Measurements from ENCODE around the gene TRPM5. TPM values are rescaled to one million over a fixed set of nuclear protein-coding genes. Genes with fewer than 3 reads are reported as not detected.

TRPM5 gene
- total and polyA plus RNA-seq, 5 experiments from 2014 or later = 0.60 to 0.69 TPM; not detected in 3

DNA sequence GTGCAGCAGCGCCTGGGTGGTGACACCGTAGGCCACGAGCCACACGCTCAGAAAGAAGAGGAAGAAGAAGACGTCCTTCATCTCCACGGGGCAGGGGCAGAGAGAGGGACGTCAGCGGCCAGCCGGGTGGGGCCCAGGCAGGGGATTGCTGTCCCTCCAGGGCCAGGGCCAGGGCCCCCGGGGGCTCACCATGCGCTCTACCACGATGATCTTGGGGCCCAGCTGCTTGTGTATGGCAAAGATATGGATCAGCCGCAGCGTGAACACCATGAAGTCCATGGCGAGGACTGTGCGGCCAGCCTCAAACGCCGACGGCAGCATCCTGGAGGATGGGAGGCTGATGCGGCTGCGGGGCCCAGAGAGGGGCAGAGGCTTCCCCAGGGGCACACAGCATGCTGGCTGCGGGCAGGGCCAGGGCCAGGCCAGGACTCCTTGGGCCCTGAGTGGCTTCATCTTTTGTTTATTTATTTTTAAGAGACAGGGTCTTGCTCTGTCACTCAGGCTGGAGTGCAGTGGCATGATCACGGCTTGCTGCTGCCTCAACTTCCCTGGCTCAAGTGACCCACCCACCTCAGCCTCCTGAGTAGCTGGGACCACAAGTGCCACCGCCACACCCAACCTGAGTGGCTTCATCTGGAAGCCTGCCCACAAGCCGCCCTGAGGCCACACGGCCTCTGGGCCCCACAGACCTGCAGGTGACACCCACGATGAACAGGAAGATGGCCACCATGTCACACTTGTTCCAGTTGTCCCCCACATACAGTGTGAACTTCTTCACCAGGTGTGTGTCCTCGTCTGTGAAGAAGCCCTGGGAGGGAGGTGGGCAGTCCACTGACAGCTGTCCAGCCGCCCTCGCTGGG, 32.6 kb downstream of the TRPM5 start:
- POLR2A ChIA-PET = no interaction called here
- no peak overlapping the region for H3K4me3 Mint-ChIP-seq

DNA sequence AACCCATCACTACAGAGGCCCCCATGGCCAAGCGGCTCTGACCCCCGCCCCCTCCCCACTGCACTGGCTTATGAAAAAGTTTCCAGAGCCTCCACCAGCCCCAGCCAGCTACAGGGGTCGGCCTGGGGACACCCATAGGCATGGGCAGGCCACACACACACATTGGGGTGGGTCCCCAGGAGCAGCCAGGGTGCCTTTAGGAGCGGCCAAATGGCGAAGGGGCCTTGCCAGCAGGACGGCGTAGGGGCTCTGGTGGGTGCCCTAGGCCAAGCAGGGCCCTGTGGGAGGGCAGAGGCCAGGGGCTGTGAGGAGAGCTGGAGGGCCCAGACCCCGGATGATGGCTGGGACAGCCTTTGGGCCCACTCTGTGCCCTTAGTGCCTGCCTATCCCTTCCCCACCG, 33.7 kb downstream of the TRPM5 start:
- H3K4me3 Mint-ChIP-seq = no peak overlapping the region
- H3K27me3 Mint-ChIP-seq = no peaks in the 10 kb centered on the region
- no peaks in the 10 kb centered on the region for H3K36me3 Mint-ChIP-seq
- no peak for ATAC-seq
- H3K27ac Mint-ChIP-seq = no peak overlapping the region
- POLR2A ChIA-PET = no interaction called here
- no peak for DNase-seq
- H3K4me1 Mint-ChIP-seq = no peaks in the 10 kb centered on the region
- H3K9me3 Mint-ChIP-seq = no peaks in the 10 kb centered on the region

More for the DNA sequence above, 32.6 kb downstream of the TRPM5 start:
- Mint-ChIP-seq H3K27ac (peak overlapping the region in 1 of 10 donors; percentile 74), H3K9me3 (no peaks in the 10 kb centered on the region), H3K27me3 (no peaks in the 10 kb centered on the region), H3K4me1 (no peaks in the 10 kb centered on the region), H3K36me3 (no peaks in the 10 kb centered on the region)
- no peak for ATAC-seq
- DNase-seq = no peak

DNA sequence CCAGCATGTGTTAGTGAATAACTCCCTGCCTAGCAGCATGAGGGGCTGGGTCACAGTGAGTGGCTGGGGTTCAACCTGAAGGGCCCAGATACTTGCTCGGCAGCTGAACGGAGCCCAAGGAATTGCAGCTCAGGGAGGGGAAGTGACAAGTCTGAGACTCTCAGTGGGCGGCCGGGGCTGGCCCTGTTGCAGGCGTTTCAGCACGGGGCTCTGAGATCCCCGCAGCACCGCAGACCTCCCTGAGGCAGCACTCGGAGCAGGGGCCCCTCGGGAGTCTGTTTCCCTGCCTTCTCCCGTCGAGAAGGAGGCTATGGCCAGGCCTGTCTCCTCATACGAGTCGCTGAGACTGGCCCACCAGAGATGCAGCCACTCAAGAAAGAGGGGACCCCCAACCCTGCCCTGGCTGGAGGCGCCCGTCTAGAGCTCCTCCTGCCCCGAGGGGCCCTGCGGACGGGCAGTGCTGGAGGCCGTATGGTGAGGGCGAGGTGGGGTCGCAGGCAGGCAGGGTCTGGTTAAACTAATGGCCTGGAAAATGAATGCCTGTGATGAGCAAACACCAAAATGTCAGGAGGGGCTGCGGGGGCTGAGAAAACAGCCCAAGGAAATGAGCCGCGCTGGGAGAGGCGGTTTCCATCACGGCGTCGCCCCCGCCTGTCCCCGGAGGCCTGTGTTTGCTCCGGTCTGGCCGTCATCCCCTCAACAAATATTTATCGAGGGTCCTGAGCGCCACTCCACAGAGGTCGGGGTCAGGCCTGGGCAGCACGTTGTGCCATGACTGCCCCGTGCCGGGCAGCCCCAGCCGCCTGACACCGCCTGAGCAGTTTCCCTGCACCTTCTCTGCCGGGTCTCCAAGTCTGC, 34.5 kb downstream of the TRPM5 start:
- no peaks in the 10 kb centered on the region for H3K9me3 Mint-ChIP-seq
- DNase-seq (no peak), ATAC-seq (no peak)
- no peaks in the 10 kb centered on the region for H3K4me1 Mint-ChIP-seq
- no peak overlapping the region for H3K4me3 Mint-ChIP-seq
- no peak overlapping the region for H3K27ac Mint-ChIP-seq
- POLR2A ChIA-PET = interaction anchor here (1.0 kb wide), 1 partner anchor 112 kb away, joined by 3 read pairs; no protein-coding TSS in a partner anchor
- no peaks in the 10 kb centered on the region for H3K36me3 Mint-ChIP-seq
- no peaks in the 10 kb centered on the region for H3K27me3 Mint-ChIP-seq

DNA sequence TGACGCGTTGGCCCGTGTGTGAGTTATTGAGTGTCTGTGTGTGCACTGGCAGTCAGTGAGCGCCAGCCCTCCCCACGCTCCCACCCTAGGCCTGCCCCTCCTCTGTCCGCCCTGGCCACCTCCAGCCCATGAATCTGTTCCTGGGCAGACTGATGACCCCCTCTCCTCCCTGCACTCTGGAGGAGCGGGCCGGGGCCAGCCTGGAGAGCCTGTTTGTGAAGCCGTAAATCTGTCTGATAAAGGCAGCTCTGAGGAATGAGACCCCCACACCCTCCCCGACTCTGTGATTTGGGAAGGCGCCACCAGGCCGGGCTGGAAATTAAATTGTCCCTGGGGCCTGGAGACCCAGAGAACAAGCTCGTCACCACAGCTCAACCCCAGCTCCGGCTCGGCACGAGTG, 35.2 kb downstream of the TRPM5 start:
- Mint-ChIP-seq H3K4me1 (no peaks in the 10 kb centered on the region), H3K27me3 (no peaks in the 10 kb centered on the region), H3K9me3 (no peaks in the 10 kb centered on the region), H3K27ac (peak overlapping the region in 1 of 10 donors; percentile 18), H3K36me3 (no peaks in the 10 kb centered on the region), H3K4me3 (no peak overlapping the region)
- no peak for DNase-seq
- POLR2A ChIA-PET = interaction anchor here (1.0 to 1.3 kb wide), 2 partner anchors 107 to 111 kb away, joined by 3 read pairs; no protein-coding TSS in a partner anchor
- no peak for ATAC-seq

DNA sequence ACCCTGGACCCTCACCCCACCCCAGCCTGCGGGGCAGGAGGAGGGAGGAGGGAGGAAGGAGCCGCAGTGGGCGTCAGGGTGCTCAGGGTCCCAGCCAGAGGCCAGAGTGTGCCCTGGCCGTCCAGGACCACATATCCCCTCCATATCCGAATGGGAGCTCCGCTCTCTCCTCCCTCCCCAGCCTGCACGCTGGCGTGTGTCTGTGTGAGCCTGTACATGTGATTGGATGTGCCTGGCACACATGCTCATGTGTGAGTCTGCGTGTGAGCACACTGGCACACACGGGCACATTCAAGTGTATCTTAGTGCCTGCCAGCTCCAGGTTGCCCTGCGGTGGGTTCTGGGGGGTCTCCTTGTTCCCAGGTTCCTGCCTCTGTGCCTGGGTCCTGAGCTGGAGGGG, 35.6 kb downstream of the TRPM5 start:
- H3K27me3 Mint-ChIP-seq = no peaks in the 10 kb centered on the region
- H3K4me1 Mint-ChIP-seq = no peaks in the 10 kb centered on the region
- no peak overlapping the region for H3K4me3 Mint-ChIP-seq
- H3K9me3 Mint-ChIP-seq = no peaks in the 10 kb centered on the region
- no peak for DNase-seq
- H3K27ac Mint-ChIP-seq = no peak overlapping the region
- H3K36me3 Mint-ChIP-seq = peaks cover 0 to 2% (median 0%) of the 10 kb centered on the region in 3 donors
- ATAC-seq = no peak
- POLR2A ChIA-PET = interaction anchor here (1.3 kb wide), 1 partner anchor 106 kb away, joined by 3 read pairs; no protein-coding TSS in a partner anchor

DNA sequence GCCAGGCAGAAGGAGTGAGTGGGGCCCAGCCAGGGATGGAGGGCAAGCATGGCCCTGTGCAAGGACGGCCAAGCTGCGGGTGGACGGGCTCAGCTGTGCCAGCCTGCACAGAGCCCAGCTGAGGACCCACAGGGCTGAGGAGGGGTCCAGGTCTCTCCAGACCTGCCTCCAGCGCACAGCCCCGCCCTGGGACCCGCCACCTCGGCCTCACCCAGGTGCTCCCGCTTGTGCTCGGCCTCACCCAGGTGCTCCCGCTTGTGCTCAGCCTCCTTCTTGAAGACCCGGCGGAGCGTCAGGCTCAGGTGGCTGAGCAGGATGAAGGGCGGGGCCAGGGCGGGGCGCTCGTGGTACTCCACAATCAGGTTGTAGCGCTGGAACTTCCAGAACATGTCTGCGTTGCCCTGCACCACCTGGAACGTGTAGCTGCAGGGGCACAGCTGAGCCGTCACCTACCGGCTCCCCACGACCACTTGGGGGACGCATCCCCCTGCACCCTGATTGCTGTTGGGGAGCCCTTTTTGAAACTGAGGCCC, 37.4 kb downstream of the TRPM5 start:
- Mint-ChIP-seq H3K27me3 (no peaks in the 10 kb centered on the region), H3K4me3 (no peak overlapping the region), H3K4me1 (peaks cover 0 to 10% (median 2%) of the 10 kb centered on the region in 4 donors), H3K27ac (peak overlapping the region in 1 of 10 donors; percentile 3), H3K9me3 (no peaks in the 10 kb centered on the region), H3K36me3 (peaks cover 0 to 15% (median 0%) of the 10 kb centered on the region in 3 donors)
- POLR2A ChIA-PET = interaction anchor here (8.2 kb wide), 1 partner anchor 104 kb away, joined by 113 read pairs; the partner anchor contains the start of genes C11orf21 and TSPAN32
- no peak for ATAC-seq
- DNase-seq = no peak

DNA sequence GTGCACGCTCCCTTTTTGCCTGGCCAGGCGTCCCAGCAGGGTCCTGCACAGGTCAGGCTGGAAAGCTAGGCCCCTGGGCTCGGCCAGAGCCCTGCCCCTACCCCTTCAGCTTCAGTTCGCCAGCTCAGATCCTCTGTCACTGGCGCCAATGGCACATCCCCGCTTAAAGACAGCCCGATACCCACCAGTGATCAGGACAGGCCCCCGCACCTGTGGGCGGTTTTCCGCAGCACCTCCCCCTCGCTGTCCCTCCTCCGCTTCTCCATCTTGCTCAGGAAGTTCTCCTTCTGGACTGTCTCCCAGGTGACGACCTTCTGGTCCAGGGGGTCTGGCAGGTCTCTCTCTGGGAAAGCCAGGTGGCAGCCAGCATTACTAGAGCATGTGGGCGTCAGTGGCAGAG, 37.9 kb downstream of the TRPM5 start:
- peaks cover 1 to 15% (median 5%) of the 10 kb centered on the region in 4 donors for H3K4me1 Mint-ChIP-seq
- H3K9me3 Mint-ChIP-seq = no peaks in the 10 kb centered on the region
- DNase-seq (no peak), ATAC-seq (no peak)
- POLR2A ChIA-PET = interaction anchor here (8.2 kb wide), 1 partner anchor 104 kb away, joined by 113 read pairs; the partner anchor contains the start of genes C11orf21 and TSPAN32
- H3K27me3 Mint-ChIP-seq = no peaks in the 10 kb centered on the region
- H3K36me3 Mint-ChIP-seq = peaks cover 0 to 15% (median 0%) of the 10 kb centered on the region in 3 donors
- peak overlapping the region in 1 of 10 donors; percentile 53 for H3K4me3 Mint-ChIP-seq
- H3K27ac Mint-ChIP-seq = peak overlapping the region in 3 of 10 donors; percentile 3 to 52 (median 50)

DNA sequence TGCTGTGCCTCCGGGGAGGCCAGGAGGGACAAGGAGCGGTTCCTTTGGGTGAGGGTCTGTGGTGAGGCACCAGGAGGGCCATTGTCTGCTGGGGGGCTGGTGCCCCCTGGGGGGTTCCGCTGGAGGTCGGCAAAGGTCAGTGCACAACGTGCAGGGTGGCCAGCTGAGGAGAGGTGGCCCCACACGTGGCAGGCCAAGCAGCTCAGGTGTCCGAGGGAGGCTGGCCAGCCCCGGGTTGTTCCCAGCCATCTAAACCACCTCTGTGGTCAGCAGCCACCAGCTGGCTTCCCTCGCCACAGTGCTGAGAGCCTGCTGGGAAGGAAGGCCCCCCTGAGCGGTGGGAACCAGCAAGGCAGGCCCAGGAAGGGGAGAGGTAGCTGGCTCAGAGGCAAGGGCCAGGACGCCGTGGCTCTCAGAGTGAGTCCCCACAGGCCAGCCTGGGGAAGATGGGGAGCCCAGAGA, 39.5 kb downstream of the TRPM5 start:
- H3K9me3 Mint-ChIP-seq = no peaks in the 10 kb centered on the region
- no peaks in the 10 kb centered on the region for H3K27me3 Mint-ChIP-seq
- POLR2A ChIA-PET = interaction anchor here (8.2 kb wide), 1 partner anchor 102 kb away, joined by 113 read pairs; the partner anchor contains the start of genes C11orf21 and TSPAN32
- H3K36me3 Mint-ChIP-seq = peaks cover 0 to 15% (median 0%) of the 10 kb centered on the region in 3 donors
- H3K27ac Mint-ChIP-seq = peak overlapping the region in 1 of 10 donors; percentile 32
- no peak for DNase-seq
- ATAC-seq = no peak
- H3K4me3 Mint-ChIP-seq = no peak overlapping the region
- H3K4me1 Mint-ChIP-seq = peaks cover 3 to 21% (median 11%) of the 10 kb centered on the region in 4 donors

DNA sequence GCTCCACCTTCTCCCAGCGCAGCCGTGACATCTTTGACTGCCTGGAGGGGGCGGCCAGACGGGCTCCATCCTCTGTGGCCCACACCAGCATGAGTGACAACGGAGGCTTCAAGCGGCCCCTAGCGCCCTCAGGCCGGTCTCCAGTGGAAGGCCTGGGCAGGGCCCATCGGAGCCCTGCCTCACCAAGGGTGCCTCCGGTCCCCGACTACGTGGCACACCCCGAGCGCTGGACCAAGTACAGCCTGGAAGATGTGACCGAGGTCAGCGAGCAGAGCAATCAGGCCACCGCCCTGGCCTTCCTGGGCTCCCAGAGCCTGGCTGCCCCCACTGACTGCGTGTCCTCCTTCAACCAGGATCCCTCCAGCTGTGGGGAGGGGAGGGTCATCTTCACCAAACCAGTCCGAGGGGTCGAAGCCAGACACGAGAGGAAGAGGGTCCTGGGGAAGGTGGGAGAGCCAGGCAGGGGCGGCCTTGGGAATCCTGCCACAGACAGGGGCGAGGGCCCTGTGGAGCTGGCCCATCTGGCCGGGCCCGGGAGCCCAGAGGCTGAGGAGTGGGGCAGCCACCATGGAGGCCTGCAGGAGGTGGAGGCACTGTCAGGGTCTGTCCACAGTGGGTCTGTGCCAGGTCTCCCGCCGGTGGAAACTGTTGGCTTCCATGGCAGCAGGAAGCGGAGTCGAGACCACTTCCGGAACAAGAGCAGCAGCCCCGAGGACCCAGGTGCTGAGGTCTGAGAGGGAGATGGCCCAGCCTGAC, 41.2 kb downstream of the TRPM5 start:
- POLR2A ChIA-PET = interaction anchor here (1.5 to 8.2 kb wide), 2 partner anchors 94 to 101 kb away, joined by 3 to 113 read pairs; partner anchors contain the start of genes C11orf21 and TSPAN32
- Mint-ChIP-seq H3K4me1 (peaks cover 3 to 25% (median 18%) of the 10 kb centered on the region in 4 donors), H3K36me3 (peaks cover 0 to 15% (median 0%) of the 10 kb centered on the region in 3 donors)

DNA sequence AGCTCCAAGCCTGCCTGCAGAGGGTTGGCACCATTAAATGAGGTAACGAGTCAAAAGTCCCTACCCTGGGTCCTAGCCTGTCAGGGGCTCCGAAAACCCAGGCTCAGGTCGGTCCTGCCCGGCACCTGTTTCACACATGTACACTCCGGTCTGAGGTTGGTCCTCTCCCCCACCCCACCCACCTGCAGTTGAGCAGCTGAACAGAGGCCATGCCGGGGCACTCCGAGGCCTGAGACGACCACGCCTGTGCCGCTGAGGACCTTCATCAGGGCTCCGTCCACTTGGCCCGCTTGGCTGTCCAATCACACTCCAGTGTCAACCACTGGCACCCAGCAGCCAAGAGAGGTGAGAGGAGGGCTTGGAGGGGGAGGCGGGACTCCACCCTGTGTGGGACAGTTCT, 42.2 kb downstream of the TRPM5 start:
- POLR2A ChIA-PET = interaction anchor here (8.2 kb wide), 1 partner anchor 100 kb away, joined by 113 read pairs; the partner anchor contains the start of genes C11orf21 and TSPAN32
- Mint-ChIP-seq H3K27ac (peak overlapping the region in 2 of 10 donors; percentile 26 to 49), H3K9me3 (no peaks in the 10 kb centered on the region), H3K4me3 (peak overlapping the region; percentile 74 to 97 (median 91)), H3K4me1 (peaks cover 3 to 25% (median 18%) of the 10 kb centered on the region in 4 donors), H3K36me3 (peaks cover 0 to 21% (median 0%) of the 10 kb centered on the region in 3 donors), H3K27me3 (no peaks in the 10 kb centered on the region)
- no peak for DNase-seq
- ATAC-seq = no peak

More for the DNA sequence above, 41.2 kb downstream of the TRPM5 start:
- Mint-ChIP-seq H3K9me3 (no peaks in the 10 kb centered on the region), H3K4me3 (peak overlapping the region in 7 of 10 donors; percentile 11 to 94 (median 52)), H3K27me3 (no peaks in the 10 kb centered on the region), H3K27ac (peak overlapping the region in 1 of 10 donors; percentile 56)
- DNase-seq = no peak
- no peak for ATAC-seq

DNA sequence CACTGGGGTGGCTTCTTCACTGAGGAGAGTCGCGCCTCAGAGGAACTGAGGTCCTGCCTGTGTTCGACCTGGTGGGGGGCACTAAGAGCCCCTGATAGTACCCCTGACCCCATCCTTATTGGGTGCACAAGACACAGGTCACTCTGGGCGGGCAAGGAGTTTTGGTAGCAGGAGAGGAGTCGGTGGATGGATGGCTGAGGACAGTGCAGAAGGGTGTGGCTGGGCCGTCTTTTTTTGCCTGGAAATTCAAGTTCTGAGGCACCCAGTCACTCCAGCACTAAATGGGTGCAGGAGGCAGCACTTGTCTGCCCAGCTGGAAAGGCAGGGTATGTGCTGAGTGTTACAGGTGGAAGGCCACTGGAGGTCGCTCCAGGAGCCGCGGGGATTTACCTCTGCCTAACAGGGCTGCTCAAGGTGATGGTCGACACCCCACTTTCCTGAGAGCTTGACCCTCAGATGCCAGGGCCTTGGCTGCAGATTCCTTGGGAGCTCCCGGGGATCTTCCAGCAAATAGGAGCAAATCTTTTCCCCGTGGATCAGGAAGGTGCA, 42.8 kb downstream of the TRPM5 start:
- ATAC-seq (no peak), DNase-seq (no peak)
- POLR2A ChIA-PET = interaction anchor here (0.8 to 8.2 kb wide), 6 partner anchors 44 to 612 kb away, joined by 3 to 113 read pairs (median 7); partner anchors contain the start of genes C11orf21, KCNQ1 and TSPAN32
- Mint-ChIP-seq H3K27ac (peak overlapping the region; percentile 37 to 98 (median 74)), H3K4me1 (peaks cover 5 to 25% (median 18%) of the 10 kb centered on the region in 4 donors), H3K27me3 (no peaks in the 10 kb centered on the region), H3K36me3 (peaks cover 0 to 25% (median 0%) of the 10 kb centered on the region in 3 donors), H3K4me3 (peak overlapping the region; percentile 85 to 97 (median 92)), H3K9me3 (no peaks in the 10 kb centered on the region)

Data from naive thymus-derived CD8-positive, alpha-beta T cell (primary cell).